NCI-H187 treated with DMSO at 0.1 percent for 48 hours (cell line): ENCODE results near the gene LRRC56.
A peak's percentile ranks its signal among the peaks of the same experiment; 100 is the strongest.

ENCODE experiments used
- DNase-seq: peaks from one replicate; lab custom pipeline; 2025; lab: John Stamatoyannopoulos, UW

Gene LRRC56

GRCh38 chr11:575996-576768 lies 38.9 kb downstream of the LRRC56 start, which contains the start of gene PHRF1:
PHRF1 (plus strand) TSS chr11:576470; CDS start chr11:581513, 5,043 bp downstream.
- peak; percentile 81 for DNase-seq

GRCh38 chr11:576811-577610 lies 39.7 kb downstream of the LRRC56 start:
- DNase-seq = no peak

- DNase-seq = no peak
These were observed 40.2 kb downstream of the LRRC56 start for GRCh38 chr11:577611-577894.

- no peak for DNase-seq
These were observed 41.1 kb downstream of the LRRC56 start for GRCh38 chr11:578276-579035.

GRCh38 chr11:579830-580601 lies 42.7 kb downstream of the LRRC56 start:
- no peak for DNase-seq

- no peak for DNase-seq
These were observed 44.0 kb downstream of the LRRC56 start for GRCh38 chr11:581342-581741.

- no peak for DNase-seq
These were observed 44.4 kb downstream of the LRRC56 start for GRCh38 chr11:581752-582151.

GRCh38 chr11:584287-584686 lies 47.0 kb downstream of the LRRC56 start:
- no peak for DNase-seq

- no peak for DNase-seq
These were observed 49.3 kb downstream of the LRRC56 start for GRCh38 chr11:586376-587316.

GRCh38 chr11:587546-587945 lies 50.2 kb downstream of the LRRC56 start:
- DNase-seq = no peak

GRCh38 chr11:587978-588380 lies 50.7 kb downstream of the LRRC56 start:
- no peak for DNase-seq

- DNase-seq = no peak
These were observed 52.5 kb downstream of the LRRC56 start for GRCh38 chr11:589798-590197.

- no peak for DNase-seq
These were observed 53.7 kb downstream of the LRRC56 start for GRCh38 chr11:590997-591396.

- no peak for DNase-seq
These were observed 55.2 kb downstream of the LRRC56 start for GRCh38 chr11:592501-592900.

GRCh38 chr11:592918-593317 lies 55.6 kb downstream of the LRRC56 start:
- no peak for DNase-seq

GRCh38 chr11:593347-593746 lies 56.0 kb downstream of the LRRC56 start:
- no peak for DNase-seq

GRCh38 chr11:595400-595799 lies 58.1 kb downstream of the LRRC56 start:
- no peak for DNase-seq

- no peak for DNase-seq
These were observed 59.0 kb downstream of the LRRC56 start for GRCh38 chr11:596374-596773.

- DNase-seq = no peak
These were observed 59.9 kb downstream of the LRRC56 start for GRCh38 chr11:597166-597725.

- DNase-seq = no peak
These were observed 60.8 kb downstream of the LRRC56 start for GRCh38 chr11:598005-598680.
